ENCODE data around the gene SLC38A6.
A peak's percentile ranks its signal among the peaks of the same experiment; 100 is the strongest.
"Not testable (repeated sequence)": the region's sequence is repeated elsewhere in the genome, so short reads cannot be mapped to it uniquely, and the experiment has no call there.

The SLC38A6 gene

DNA sequence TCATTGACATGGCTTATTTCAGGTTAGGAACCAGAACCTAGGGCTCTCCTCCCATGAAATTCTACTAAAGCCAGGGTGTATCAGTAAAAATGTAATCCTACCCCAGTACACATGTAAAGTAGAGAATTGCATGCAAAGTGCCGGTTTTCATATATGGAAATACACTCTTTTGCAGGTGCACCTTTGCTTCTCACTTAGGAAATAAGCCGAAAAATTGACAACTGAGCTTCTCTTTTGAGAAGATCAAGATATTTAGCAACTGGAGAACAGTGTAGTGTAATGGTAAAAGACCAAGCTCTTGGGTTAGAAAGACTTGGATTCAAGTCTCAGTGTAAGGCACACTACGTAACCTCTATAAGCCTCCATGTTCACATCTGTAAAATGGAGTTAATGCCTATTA lies 82.4 kb downstream of the SLC38A6 start:
- DNase-seq: no peak

DNA sequence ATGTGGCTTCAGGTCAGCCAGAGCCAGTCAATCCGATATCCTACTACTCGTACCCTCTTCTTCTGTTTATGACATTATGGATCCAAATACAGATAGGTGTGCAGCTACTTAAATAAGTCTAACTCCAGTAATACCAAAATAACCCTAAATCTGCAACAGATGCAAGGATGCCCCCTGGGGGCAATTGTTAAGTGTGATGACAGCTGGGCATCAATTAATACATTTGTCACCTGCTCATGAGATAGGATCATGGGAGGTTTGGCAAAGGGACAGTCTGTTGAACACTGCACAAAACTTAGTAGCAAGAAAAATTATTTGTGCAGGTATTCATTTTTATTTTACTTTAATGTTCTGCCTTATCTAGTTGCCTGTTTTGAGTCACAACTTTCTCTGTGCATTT lies 83.2 kb downstream of the SLC38A6 start:
- DNase-seq: no peak

DNA sequence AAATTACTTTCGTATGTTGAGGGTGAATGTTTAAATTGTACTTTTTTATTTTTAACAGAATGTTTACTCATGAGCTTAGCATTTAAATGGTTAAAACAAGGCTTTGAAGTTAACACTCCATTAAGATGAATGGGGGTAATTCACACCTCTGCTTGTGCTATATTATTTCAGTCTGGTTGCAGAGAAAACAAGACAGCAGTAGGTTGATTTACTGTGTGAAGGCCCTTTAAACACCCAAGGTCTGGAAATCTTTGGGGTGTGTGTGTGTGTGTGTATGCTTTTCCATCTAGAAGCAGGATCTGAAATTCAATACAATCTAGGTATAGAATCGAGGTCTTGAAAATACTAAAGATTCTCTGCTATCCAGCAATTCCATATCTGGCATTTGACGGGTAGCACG lies 83.8 kb downstream of the SLC38A6 start:
- no peak for DNase-seq

DNA sequence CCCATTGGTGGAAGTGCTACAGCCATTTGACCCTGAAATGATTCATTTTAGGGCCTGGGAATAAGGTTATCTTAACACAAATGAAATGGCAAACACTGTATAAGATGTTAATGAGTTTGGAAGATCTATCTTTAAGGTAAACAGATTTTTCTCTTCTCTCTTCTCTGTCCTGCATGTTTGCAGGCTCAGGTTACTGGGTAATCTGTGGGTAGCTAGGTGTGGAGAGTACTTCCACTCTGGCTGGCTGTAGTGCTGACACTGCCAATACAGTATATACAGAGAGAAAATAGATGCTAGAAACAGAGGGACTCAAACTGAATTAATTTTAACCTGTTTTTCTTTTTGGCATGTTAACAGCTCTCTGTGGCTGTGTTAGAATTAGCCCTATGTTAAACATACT lies 84.6 kb downstream of the SLC38A6 start:
- no peak for DNase-seq

DNA sequence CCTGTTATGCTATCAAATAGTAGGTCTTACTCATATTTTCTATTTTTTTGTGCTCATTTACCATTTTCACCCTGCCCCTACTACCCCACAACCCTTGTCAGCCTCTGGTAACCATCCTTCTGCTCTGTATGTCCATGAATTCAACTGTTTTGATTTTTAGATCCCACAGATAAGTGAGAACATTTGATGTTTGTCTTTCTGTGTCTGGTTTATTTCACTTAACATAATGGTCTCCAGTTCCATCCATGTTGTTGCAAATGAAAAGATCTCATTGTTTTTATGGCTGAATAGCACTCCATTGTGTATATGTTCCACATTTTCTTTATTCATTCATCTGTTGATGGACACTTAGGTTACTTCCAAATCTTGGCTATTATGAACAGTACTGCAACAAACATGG lies 91.4 kb downstream of the SLC38A6 start:
- DNase-seq: not testable (repeated sequence)

DNA sequence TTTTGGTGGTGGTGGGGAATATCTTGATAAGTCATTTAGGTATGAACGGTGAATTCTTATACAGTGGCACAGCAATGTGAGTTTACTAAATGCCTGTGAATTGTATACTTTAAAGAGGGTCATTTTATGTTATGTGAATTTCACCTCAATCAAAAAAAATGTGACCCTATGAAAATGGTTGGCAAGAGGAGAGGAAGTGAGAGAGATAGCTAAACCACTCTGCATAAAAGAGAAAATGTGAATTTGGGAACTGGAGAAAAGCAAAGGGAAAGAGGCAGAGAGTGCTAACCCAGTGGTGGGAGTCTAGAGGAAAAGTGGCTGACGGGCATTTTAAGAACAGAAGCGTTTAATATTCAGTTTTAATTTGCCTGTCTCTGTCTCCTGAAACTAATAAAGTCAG lies 93.8 kb downstream of the SLC38A6 start:
- no peak for DNase-seq

DNA sequence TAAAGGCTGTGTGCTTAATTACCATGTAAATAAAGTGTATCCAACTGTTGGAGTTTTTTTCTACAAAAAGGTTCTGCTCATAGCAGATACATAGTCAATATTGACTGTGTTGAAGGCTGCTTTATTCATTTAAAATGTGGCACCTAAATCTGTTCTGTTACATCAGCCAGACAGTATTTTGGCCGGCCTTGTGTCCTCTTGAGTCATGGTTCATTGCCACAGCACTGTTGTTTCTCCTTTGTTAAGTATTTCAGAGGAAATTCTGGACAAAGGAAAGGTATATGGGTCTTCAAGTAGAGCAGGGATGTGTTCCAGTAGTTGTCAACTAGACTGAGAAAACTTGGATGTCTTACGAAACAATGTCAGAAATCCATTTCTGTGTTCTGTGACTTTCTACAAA lies 95.5 kb downstream of the SLC38A6 start:
- no peak for DNase-seq

DNA sequence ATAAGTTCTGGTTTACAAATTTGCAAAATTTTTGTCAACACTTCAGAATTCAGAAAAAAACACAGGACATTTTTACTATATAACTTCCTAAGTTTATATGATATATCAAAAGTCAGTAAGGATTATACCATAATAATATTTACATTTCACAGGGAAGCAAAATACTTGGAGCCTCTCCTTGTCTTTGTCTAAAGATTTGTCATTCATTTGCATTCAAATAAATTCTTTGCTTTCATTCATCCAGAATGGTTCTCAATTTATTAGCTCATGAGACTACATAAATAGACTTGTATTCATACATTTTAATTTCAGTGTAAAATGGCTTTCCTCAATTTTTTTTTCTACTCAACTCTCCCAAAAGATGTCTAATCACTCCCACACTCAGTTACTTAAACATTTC lies 96.4 kb downstream of the SLC38A6 start:
- DNase-seq: no peak

DNA sequence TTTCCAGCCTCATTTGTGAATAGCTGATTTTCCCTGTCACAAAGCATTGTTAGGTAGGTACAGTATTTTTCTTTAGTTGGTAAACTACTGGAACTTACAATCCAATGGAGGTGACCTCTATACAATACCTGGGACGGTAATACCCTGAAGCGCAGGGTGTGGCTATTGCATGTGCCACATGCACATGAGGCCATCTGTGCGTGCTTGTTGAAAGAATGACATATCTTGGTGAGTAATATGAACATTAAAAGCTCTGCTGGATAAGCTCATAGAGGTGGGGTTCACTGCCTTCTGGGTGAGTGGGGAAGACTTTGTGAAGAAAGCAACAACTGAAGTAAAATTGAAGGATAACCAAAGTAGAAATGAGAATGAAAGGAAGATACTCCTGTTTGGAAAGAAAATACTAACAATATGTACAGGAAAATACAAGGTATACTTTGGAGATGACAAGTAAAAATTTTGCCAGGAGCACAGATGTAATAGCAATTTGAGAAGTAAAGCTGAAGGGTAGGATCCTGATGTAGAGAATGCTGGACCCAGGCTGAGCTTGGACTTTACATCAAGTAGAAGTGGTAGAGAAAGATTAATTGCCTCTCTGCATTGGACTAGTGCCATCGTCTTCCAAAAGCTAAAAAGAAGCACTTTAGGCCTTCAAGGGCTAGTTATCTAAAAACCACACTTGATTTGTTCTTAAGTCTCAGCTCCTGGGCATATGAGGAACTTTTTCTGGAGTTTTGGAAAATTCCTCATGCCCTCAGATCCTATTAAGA lies 97.1 kb downstream of the SLC38A6 start:
- no peak for DNase-seq

DNA sequence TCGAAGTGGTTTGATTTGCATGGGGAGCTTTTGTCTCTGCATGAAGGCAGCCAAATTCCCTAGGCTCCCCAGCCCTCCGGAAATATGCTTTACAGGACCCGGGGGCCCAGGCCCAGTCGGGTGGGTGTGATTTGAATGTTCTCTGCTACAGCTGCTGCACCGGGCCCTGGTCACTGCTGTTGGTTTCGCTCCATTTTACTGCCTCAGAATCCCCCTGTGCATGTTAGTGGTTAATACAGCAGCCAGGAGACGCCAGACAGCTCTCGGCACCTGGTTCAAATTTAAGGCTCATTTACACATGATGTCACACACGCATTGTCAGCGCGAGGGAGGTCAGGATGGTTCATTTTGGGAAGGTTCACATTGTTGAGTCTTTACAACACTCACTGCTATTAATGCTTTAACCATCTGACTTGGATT lies 99.6 kb downstream of the SLC38A6 start:
- DNase-seq: no peak

DNA sequence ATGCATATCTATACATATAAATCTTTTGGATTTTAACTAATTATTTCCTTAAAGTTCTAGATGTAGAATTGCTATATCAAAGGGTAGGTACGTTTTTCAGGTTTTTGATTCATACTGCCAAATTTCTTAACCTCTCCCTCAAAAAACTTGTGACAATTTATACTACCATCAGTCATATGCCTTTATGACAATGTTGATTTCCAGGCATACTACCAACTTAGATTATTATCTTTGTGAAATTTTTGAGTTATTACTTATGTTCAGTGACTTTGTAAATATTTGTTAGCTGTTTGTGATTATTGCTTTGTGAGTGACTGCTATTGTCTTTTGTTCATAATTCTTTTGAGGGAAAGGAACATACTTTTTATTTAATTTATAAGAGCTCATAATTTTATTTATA lies 107.0 kb downstream of the SLC38A6 start:
- DNase-seq: no peak

DNA sequence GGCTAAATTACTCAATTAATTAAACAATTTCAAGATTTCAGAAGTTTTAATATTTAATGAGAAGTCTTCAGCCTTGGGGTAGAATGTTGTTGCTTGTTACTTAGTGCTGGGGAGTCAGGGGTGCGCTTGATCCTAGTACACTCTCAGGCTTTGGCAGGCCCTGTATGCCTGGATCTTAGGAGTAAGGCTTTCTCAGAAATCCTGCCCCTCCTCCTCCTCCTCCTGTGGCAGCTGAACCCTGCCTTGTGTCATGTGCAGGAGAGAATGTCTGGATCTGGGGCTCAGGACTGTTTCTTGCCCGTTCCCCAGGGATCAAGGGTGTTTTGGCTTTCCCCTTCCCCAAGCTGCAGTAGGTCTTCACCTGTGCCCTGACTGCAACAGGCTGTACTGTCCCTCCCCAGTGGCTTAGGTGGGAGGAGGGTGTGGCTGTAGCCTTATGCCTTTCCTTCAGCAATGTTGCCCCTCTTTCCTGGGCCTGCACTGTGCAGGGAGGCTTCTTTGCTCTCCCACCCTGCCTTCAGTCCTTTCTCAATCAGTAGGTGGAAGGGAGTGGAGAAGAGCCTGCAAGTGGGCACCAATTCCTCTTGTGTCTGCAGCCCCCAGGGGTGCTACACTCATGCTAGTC lies 108.2 kb downstream of the SLC38A6 start:
- DNase-seq: no peak

DNA sequence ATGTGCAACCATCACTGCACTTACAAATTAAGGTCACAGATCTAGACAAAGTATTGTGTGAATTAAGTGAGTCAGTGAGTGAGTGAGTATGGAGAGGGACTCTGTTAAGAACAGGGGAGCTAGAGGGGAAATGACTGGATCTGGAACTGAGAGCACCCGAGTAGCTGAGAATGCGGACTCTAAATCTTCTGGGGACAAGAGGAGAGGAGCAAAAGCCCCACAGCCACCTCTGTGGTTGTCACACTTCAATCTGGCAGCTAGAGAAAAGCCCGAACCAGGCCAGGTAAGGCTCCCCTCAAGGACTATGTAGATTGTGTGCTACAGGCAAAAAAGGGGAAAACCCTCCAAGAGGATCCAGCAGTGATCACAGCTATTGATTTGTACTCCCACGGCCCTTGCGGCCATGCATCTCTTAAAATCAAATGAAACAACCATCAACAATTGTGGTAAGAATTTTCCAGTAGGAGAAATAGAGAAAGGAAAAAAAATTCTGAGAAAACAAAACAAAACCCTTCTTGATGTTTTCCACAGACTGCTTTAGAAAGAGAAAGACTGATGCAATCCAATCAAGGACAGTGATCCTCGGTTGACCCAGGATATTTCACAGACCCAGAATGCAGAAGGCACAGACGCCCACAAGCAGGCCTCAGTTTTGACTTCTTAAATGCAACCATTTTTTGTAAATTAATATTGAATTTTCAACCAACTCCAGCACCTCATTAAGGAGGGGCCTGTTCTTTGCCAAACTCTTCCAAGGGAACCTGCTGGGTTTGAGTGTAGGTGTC lies 109.6 kb downstream of the SLC38A6 start:
- DNase-seq: peak; percentile 72 to 78

DNA sequence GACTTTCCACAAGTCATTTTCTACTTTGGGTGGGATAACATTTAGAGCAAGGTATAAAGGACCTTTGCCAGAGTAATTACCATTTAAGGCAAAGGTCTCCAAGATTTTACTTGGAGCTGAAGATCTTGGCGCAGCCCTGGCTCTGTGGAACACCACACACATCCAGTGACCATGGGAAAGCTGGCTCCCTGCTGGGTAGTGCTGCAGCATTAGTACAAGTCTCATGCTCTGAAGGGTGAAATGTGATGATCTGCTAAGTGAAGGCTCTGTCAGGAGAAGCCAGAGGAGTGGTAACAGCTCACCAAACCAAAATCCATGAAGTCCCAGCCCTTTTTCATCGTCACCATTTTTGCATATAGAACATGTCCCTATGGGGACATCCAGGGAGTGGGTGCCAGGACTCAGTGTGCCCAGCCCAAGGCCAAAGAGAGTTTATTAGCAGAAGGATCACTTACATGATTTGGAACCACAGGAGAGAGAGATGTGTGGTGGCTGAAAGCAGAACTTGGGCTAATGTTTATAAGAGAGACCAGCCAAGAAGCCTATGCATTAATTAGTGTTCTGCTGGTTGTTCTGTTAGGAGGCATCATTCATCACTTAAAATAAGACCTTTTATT lies 110.7 kb downstream of the SLC38A6 start:
- peak in 1 of 2 donors; percentile 21 for DNase-seq

DNA sequence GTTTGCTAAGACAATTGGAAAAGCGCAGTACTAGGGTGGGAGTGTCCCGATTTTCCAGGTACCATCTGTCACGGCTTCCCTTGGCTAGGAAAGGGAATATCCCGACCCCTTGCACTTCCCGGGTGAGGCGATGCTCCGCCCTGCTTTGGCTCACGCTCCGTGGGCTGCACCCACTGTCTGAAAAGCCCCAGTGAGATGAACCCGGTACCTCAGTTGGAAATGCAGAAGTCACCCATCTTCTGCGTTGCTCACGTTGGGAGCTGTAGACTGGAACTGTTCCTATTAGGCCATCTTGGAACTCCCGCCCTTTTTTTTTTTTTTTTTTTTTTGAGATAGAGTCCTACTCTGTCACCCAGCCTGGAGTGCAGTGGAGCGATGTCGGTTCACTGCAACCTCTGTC lies 117.1 kb downstream of the SLC38A6 start:
- not testable (repeated sequence) for DNase-seq

DNA sequence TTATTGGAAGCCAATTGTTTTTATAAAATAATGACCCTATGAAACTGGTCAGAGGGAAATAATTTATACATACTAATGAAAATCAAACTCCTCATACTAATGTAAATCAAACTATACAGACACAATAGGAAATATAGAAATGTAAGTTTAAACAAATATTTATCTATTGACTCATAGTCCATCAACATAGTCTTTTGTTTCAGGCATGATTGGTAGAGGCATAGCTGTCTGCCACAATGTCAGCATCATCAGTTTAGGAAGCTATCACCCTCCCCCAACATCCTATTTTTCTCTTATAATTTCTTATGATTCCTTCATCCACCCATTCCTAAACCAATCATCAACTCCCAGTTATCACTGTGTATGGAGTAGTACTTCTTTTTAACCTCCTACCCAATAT lies 117.7 kb downstream of the SLC38A6 start:
- DNase-seq: no peak

DNA sequence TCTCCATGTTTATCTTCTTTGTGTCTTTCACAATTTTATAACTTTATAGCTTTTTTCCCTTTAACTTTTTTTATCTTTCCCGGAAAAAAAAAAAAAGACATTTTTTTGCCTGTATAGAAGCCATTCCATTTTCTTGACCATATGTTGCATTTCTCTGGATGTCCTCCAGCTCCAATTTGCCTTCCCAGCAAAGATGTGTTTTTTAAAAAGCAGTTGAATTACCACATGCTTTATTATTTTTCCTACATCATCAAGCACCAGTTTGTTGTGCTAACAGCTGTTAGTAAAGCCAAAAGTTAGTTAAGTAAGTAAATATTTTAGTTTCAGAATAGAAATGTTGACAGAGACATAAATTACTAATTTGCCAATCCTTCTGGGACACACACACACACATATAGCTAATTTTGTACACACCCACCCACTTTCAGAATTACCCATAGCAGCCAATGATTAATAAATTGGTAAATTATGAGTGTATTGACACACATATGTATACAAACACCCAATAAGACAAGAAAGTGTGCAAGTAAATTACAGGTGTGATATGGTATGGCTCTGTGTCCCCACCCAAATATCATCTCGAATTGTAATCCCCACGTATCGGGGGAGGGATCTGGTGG lies 118.3 kb downstream of the SLC38A6 start:
- DNase-seq: no peak

DNA sequence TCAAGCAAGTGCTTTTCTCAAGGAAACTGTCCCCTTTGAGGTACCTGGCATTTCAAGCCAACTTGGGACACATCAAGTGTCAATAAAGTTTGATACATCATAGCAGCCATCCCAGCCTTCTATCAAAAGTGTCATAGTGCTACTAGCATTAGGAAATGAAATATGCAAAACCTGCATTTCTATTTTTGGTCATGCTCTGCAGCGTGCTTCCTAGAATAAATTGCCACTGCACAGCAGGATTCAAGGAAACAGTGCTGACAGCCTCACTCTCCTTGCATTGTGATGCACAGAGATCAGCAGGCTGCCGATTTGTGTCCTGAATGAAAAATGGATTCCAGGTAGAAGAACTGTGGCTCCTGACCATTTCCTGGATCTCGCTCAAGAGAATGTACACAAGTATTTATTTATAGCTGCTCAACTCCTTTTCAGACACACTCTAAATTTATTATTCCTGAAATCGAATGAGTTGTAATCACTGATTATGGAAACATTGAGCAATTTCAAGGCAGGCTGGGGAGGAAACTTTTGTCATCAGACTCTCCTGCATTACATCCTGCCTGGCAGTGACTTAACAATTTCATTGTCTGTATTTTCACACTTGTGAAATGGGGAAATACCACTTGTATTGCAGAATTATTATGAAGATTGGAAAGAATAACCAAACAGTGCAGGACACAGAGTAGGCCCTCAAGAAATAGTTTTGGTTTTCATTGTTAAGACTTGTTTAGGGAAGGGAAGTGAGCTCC lies 120.9 kb downstream of the SLC38A6 start:
- peak; percentile 75 to 95 for DNase-seq

Measured in inflammatory macrophage (primary cell).